Keratinocyte (primary cell): Measurements from ENCODE around the gene FRA10AC1.

Source experiments
- EZH2 ChIP-seq: IDR thresholded peaks from one replicate; pipeline ENCODE4 v1.6.1; 2012; ENCODE audit warnings: inconsistent platforms, mild to moderate bottlenecking, low read length, moderate library complexity
- TF ChIP-seq, protein P1 (sequence below), 3 experiments: IDR thresholded peaks in 1 of 3; conservative IDR thresholded peaks in 1 of 3; optimal IDR thresholded peaks in 1 of 3; 2 replicates in 2 of 3; 3 replicates in 1 of 3; pipeline versions ENCODE3 to v1.5.1; 2011; ENCODE audit warnings: low read length in 3 of 3, mild to moderate bottlenecking in 3 of 3, moderate library complexity in 2 of 3, control low read depth in 1 of 3, inconsistent platforms in 1 of 3; ENCODE audit not compliant: insufficient read depth in 2 of 3; ENCODE audit errors: extremely low read depth in 1 of 3

DNA sequence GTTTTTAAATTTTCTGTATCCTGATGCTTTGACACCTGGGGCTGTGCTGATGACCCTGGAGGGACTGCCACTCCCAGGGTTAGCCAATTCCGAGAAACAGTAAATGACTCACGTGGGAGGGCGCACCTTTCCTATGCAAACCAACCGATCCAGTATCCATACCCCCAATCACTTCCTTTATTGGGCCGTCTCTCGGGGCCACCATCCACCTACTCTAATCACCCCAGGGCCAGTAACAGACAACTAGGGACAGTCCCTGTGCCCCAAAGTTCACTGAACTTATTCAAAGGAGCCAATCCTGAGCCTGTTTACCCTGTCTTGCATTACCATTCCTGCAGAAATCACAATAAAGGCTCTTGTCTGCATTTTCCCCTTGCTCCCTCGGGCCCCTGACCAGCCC, 48.7 kb upstream of the FRA10AC1 start:
- no peak for TF ChIP-seq EZH2
- TF ChIP-seq, protein P1, sequence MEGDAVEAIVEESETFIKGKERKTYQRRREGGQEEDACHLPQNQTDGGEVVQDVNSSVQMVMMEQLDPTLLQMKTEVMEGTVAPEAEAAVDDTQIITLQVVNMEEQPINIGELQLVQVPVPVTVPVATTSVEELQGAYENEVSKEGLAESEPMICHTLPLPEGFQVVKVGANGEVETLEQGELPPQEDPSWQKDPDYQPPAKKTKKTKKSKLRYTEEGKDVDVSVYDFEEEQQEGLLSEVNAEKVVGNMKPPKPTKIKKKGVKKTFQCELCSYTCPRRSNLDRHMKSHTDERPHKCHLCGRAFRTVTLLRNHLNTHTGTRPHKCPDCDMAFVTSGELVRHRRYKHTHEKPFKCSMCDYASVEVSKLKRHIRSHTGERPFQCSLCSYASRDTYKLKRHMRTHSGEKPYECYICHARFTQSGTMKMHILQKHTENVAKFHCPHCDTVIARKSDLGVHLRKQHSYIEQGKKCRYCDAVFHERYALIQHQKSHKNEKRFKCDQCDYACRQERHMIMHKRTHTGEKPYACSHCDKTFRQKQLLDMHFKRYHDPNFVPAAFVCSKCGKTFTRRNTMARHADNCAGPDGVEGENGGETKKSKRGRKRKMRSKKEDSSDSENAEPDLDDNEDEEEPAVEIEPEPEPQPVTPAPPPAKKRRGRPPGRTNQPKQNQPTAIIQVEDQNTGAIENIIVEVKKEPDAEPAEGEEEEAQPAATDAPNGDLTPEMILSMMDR (optimal IDR thresholded peaks at IDR 0.05 in 1 of 3, IDR thresholded peaks at IDR 0.05 in 1 of 3, conservative IDR thresholded peaks at IDR 0.05 in 1 of 3; ENCODE audit: extremely low read depth in 1 of 3, insufficient read depth in 2 of 3, low read length in 3 of 3) = no peak
